ENCODE results near the gene ZC3HAV1.
"Not testable (repeated sequence)": the region's sequence is repeated elsewhere in the genome, so short reads cannot be mapped to it uniquely, and the experiment has no call there.

The ZC3HAV1 gene

DNA sequence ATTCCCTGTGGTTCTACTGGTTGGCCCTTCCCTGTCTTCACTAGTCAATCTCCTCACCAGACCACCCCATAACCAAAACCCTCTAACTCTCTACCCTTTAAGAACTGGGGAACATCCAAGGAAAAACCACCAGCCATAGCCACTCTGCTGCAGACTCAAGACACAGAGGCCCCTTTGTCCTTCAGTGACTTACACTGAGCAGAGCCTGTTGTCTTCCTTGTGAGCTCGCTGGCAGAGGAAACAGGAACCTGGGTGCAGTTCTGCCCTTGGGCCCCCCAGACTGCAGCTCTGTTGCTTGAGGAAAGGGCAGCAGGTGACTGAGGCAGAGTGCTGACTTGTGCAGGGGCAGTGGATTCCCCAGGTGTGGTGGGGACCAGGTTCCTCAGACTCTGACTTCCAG lies 30.6 kb downstream of the ZC3HAV1 start:
- TF ChIP-seq, protein P1, sequence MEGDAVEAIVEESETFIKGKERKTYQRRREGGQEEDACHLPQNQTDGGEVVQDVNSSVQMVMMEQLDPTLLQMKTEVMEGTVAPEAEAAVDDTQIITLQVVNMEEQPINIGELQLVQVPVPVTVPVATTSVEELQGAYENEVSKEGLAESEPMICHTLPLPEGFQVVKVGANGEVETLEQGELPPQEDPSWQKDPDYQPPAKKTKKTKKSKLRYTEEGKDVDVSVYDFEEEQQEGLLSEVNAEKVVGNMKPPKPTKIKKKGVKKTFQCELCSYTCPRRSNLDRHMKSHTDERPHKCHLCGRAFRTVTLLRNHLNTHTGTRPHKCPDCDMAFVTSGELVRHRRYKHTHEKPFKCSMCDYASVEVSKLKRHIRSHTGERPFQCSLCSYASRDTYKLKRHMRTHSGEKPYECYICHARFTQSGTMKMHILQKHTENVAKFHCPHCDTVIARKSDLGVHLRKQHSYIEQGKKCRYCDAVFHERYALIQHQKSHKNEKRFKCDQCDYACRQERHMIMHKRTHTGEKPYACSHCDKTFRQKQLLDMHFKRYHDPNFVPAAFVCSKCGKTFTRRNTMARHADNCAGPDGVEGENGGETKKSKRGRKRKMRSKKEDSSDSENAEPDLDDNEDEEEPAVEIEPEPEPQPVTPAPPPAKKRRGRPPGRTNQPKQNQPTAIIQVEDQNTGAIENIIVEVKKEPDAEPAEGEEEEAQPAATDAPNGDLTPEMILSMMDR (IDR thresholded peaks at IDR 0.05; ENCODE audit: control insufficient read depth, extremely low read depth, insufficient read depth) = no peak
- DNase-seq (ENCODE audit: low read depth) = no peak
- H3K4me3 ChIP-seq (ENCODE audit: low read depth, low read length) = no peak overlapping the region

DNA sequence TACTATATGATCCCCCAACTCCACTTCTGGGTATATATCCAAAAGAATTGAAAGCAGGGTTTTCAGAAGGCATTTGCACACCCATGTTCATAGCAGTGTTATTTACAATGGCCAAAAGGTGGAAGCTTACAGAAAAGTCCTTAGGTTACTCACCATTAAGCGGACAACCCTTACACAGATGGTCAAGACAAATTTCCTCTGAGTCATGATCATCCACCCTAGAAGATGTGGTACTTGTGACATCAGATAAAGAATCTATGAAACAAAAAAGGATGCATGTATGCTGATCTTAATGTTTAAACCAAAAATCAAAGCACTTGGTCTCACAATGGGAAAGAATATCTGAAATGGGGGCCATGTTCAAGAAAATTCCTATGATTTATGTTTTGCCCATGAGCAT lies 31.1 kb downstream of the ZC3HAV1 start:
- H3K4me3 ChIP-seq (ENCODE audit: low read depth, low read length) = no peak overlapping the region
- TF ChIP-seq, protein P1 (IDR thresholded peaks at IDR 0.05; ENCODE audit: control insufficient read depth, extremely low read depth, insufficient read depth) = no peak
- no peak for DNase-seq (ENCODE audit: low read depth)

GRCh38 chr7:139077706-139078105 lies 31.8 kb downstream of the ZC3HAV1 start:
- H3K4me3 ChIP-seq (ENCODE audit: low read depth, low read length); DNase-seq (ENCODE audit: low read depth): not testable (repeated sequence)

DNA sequence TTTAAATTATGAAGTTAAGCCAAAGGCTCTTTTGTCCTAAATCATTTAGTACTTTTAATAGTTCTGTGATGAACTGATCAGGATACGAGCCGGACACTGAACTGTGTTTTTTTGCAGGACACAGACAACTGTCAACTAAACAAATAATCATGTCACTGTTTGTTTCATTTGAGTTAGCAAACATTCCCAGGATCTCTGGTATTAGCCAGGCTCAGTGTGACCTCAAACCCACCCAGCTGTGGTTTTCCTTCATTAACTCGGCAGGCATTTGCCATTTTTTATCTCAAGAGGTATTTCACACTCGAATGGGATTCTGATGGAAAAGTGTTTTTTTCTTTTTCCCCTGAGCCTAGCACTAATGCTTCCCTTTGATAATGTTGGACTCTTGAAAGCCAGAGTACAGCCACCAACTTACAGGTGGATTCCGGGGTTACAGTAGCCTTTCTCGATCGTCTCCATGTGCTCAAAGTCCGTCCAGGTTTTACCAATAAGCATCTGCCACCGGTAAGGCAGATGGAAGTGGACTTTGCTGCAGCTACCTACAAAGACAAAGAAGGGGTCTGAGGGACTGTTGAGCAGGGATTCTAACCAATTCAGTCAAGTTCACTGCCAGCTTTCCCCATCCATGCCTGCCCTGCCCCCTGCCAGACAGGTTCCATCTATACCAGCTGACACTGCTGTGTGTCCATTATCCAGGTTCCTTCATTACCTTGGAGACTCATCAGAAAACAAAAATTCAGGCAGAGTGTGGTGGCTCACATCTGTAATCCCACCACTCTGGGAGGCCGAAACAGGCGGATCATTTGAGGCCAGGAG lies 33.4 kb downstream of the ZC3HAV1 start:
- H3K4me3 ChIP-seq (ENCODE audit: low read depth, low read length) = no peak overlapping the region
- TF ChIP-seq, protein P1 (IDR thresholded peaks at IDR 0.05; ENCODE audit: control insufficient read depth, extremely low read depth, insufficient read depth) = no peak
- DNase-seq (ENCODE audit: low read depth) = peak; percentile 68

DNA sequence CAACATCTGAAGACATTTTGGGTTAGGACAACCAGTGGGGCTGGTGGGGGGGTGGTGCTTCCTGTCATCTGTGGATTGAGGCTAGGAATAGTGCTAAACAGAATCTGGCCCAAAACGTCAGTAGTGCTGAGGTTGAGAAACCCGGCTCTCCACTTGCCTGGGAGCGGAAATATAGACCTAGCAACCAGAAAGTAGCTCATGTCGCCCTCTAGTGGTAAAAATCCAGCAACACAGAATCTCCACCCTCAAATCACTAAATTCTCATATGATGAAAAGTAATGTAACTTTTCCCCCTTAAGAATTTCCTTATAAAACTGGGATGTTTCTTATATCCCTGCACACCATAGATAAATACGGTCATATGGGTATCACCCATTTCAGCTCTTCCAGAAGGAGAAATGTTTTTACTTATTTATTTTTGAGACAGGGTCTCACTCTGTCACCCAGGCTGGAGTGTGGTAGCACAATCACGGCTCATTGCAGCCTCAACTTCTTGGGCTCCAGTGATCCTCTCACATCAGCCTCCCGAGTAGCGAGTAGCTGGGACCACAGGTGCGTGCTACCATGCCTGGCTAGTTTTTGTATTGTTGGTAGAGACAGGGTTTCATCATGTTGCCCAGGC lies 34.4 kb downstream of the ZC3HAV1 start:
- no peak overlapping the region for H3K4me3 ChIP-seq (ENCODE audit: low read depth, low read length)
- TF ChIP-seq, protein P1 (IDR thresholded peaks at IDR 0.05; ENCODE audit: control insufficient read depth, extremely low read depth, insufficient read depth) = peak; percentile 69
- DNase-seq (ENCODE audit: low read depth) = peak; percentile 53

DNA sequence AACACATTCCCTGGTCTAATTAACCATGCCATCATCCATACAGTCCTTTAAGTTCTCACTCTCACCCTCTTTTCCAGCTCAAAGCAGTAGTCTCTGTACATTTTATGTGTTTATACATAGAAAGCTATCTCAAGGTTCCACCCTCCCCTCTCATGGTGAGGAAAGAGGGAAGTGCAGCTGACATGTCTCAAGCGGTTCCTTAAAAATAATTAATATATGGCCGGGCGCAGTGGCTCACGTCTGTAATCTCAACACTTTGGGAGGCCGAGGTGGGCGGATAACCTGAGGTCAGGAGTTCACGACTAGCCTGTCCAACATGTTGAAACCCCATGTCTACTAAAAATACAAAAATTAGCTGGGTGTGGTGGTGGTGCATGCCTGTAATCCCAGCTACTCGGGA lies 36.7 kb downstream of the ZC3HAV1 start:
- no peak overlapping the region for H3K4me3 ChIP-seq (ENCODE audit: low read depth, low read length)
- no peak for DNase-seq (ENCODE audit: low read depth)
- TF ChIP-seq, protein P1 (IDR thresholded peaks at IDR 0.05; ENCODE audit: control insufficient read depth, extremely low read depth, insufficient read depth) = no peak

DNA sequence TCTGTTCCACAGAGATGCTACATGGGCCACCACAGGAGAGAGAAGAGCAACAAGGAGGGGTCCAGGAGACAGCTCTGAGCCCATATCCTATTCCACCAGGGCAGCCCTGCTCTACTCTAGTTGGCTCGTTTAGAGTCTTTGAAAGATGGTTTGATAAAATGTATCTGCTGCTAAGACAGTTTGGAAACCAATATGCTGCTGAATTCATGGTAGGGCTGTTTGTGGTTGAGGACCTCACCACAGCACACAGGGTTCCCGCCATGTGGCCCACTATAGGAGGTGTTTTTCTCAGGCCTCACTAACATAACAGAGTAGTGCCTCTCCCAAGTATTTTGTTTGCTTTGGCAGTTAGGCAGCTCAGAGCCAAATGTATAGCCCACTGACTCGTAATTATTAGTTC lies 37.8 kb downstream of the ZC3HAV1 start:
- TF ChIP-seq, protein P1 (IDR thresholded peaks at IDR 0.05; ENCODE audit: control insufficient read depth, extremely low read depth, insufficient read depth) = no peak
- no peak overlapping the region for H3K4me3 ChIP-seq (ENCODE audit: low read depth, low read length)
- no peak for DNase-seq (ENCODE audit: low read depth)
